ENCODE data around the gene SEL1L. TPM values are rescaled to one million over a fixed set of nuclear protein-coding genes. Genes with fewer than 3 reads are reported as not detected.

Gene SEL1L
- total RNA-seq, 1 donor from 2014 or later = 82.6 TPM

GRCh38 chr14:81449114-81449513 lies 84.5 kb downstream of the SEL1L start:
- no peak for DNase-seq (ENCODE audit: low read depth)
- H3K4me3 ChIP-seq (ENCODE audit: low read depth, low read length) = no peak overlapping the region
- H3K36me3 ChIP-seq (ENCODE audit: control insufficient read depth, insufficient read depth, low read length) = no peaks in the 10 kb centered on the region
- TF ChIP-seq CTCF (IDR thresholded peaks at IDR 0.05; ENCODE audit: insufficient read depth, low read length, poor library complexity, severe bottlenecking) = no peak
- no peaks in the 10 kb centered on the region for H3K27me3 ChIP-seq (ENCODE audit: control insufficient read depth, insufficient read depth, low read length)

- Histone ChIP-seq H3K36me3 (ENCODE audit: control insufficient read depth, insufficient read depth, low read length) (no peaks in the 10 kb centered on the region), H3K4me3 (ENCODE audit: low read depth, low read length) (no peak overlapping the region), H3K27me3 (ENCODE audit: control insufficient read depth, insufficient read depth, low read length) (no peaks in the 10 kb centered on the region)
- TF ChIP-seq CTCF (IDR thresholded peaks at IDR 0.05; ENCODE audit: insufficient read depth, low read length, poor library complexity, severe bottlenecking) = no peak
- DNase-seq (ENCODE audit: low read depth) = no peak
These were observed 86.5 kb downstream of the SEL1L start for GRCh38 chr14:81447021-81447764.

- Histone ChIP-seq H3K36me3 (ENCODE audit: control insufficient read depth, insufficient read depth, low read length) (no peaks in the 10 kb centered on the region), H3K27me3 (ENCODE audit: control insufficient read depth, insufficient read depth, low read length) (no peaks in the 10 kb centered on the region), H3K4me3 (ENCODE audit: low read depth, low read length) (no peak overlapping the region)
- TF ChIP-seq CTCF (IDR thresholded peaks at IDR 0.05; ENCODE audit: insufficient read depth, low read length, poor library complexity, severe bottlenecking) = no peak
- no peak for DNase-seq (ENCODE audit: low read depth)
These were observed 87.2 kb downstream of the SEL1L start for GRCh38 chr14:81446279-81447007.

GRCh38 chr14:81441626-81442134 lies 92.0 kb downstream of the SEL1L start:
- Histone ChIP-seq H3K36me3 (ENCODE audit: control insufficient read depth, insufficient read depth, low read length) (no peaks in the 10 kb centered on the region), H3K27me3 (ENCODE audit: control insufficient read depth, insufficient read depth, low read length) (peaks cover 12% of the 10 kb centered on the region), H3K4me3 (ENCODE audit: low read depth, low read length) (no peak overlapping the region)
- DNase-seq (ENCODE audit: low read depth) = no peak
- no peak for TF ChIP-seq CTCF (IDR thresholded peaks at IDR 0.05; ENCODE audit: insufficient read depth, low read length, poor library complexity, severe bottlenecking)

GRCh38 chr14:81440041-81440440 lies 93.6 kb downstream of the SEL1L start:
- Histone ChIP-seq H3K27me3 (ENCODE audit: control insufficient read depth, insufficient read depth, low read length) (peaks cover 15% of the 10 kb centered on the region), H3K36me3 (ENCODE audit: control insufficient read depth, insufficient read depth, low read length) (no peaks in the 10 kb centered on the region), H3K4me3 (ENCODE audit: low read depth, low read length) (no peak overlapping the region)
- DNase-seq (ENCODE audit: low read depth) = no peak
- TF ChIP-seq CTCF (IDR thresholded peaks at IDR 0.05; ENCODE audit: insufficient read depth, low read length, poor library complexity, severe bottlenecking) = no peak
